Activated CD4-positive, alpha-beta T cell treated with anti-CD3 and anti-CD28 coated beads, Interleukin-2, amount 50 U/mL, for 16 hours (primary cell): ENCODE measurements around the gene RGPD8.
A peak's percentile ranks its signal among the peaks of the same experiment; 100 is the strongest.
"Not testable (repeated sequence)": the region's sequence is repeated elsewhere in the genome, so short reads cannot be mapped to it uniquely, and the experiment has no call there.

Source experiments
- DNase-seq: peaks from one replicate; pipeline ENCODE4 v3.0.0-alpha.2; 2020

The RGPD8 gene

GRCh38 chr2:112433480-112433879 is at the start of gene RGPD8:
RGPD8 (minus strand) TSS chr2:112433645; CDS start chr2:112433453, 192 bp downstream.
- peak; percentile 89 for DNase-seq

GRCh38 chr2:112483042-112483473 is 49.6 kb upstream of the RGPD8 start:
- DNase-seq: peak; percentile 40

- peak; percentile 38 for DNase-seq
Observed at GRCh38 chr2:112482309-112483041, 49.0 kb upstream of the RGPD8 start.

GRCh38 chr2:112481528-112482233 is 48.2 kb upstream of the RGPD8 start, which contains the start of gene TTL:
TTL (plus strand) TSS chr2:112482156; CDS start chr2:112482345, 189 bp downstream.
- DNase-seq: peak; percentile 70

GRCh38 chr2:112481050-112481527 is 47.6 kb upstream of the RGPD8 start:
- DNase-seq: peak; percentile 90

- DNase-seq: peak; percentile 10
Observed at GRCh38 chr2:112480530-112481049, 47.1 kb upstream of the RGPD8 start.

GRCh38 chr2:112476434-112476833 is 43.0 kb upstream of the RGPD8 start:
- DNase-seq: no peak

GRCh38 chr2:112474844-112475486 is 41.5 kb upstream of the RGPD8 start:
- no peak for DNase-seq

GRCh38 chr2:112472547-112473263 is 39.3 kb upstream of the RGPD8 start:
- no peak for DNase-seq

GRCh38 chr2:112465382-112465781 is 31.9 kb upstream of the RGPD8 start:
- DNase-seq: no peak

- DNase-seq: no peak
Observed at GRCh38 chr2:112463256-112463655, 29.8 kb upstream of the RGPD8 start.

GRCh38 chr2:112462178-112462577 is 28.7 kb upstream of the RGPD8 start:
- no peak for DNase-seq

- no peak for DNase-seq
Observed at GRCh38 chr2:112459372-112459771, 25.9 kb upstream of the RGPD8 start.

GRCh38 chr2:112454586-112454985 is 21.1 kb upstream of the RGPD8 start:
- no peak for DNase-seq

- DNase-seq: no peak
Observed at GRCh38 chr2:112451317-112451716, 17.9 kb upstream of the RGPD8 start.

GRCh38 chr2:112449854-112450253 is 16.4 kb upstream of the RGPD8 start:
- no peak for DNase-seq

GRCh38 chr2:112444256-112444655 is 10.8 kb upstream of the RGPD8 start:
- not testable (repeated sequence) for DNase-seq

- DNase-seq: not testable (repeated sequence)
Observed at GRCh38 chr2:112438603-112439261, 5.3 kb upstream of the RGPD8 start.

GRCh38 chr2:112437405-112437831 is 4.0 kb upstream of the RGPD8 start:
- not testable (repeated sequence) for DNase-seq

- DNase-seq: not testable (repeated sequence)
Observed at GRCh38 chr2:112436993-112437392, 3.5 kb upstream of the RGPD8 start.

GRCh38 chr2:112435716-112436431 is 2.4 kb upstream of the RGPD8 start:
- DNase-seq: not testable (repeated sequence)
